ELF-1 (cell line): ENCODE data around the gene CADPS2.
A peak's percentile ranks its signal among the peaks of the same experiment; 100 is the strongest.

Experiments used
- DNase-seq: peaks from one replicate; pipeline ENCODE4 v3.0.0-alpha.2; 2016; ENCODE audit warnings: low read depth, low spot score

Gene CADPS2

DNA sequence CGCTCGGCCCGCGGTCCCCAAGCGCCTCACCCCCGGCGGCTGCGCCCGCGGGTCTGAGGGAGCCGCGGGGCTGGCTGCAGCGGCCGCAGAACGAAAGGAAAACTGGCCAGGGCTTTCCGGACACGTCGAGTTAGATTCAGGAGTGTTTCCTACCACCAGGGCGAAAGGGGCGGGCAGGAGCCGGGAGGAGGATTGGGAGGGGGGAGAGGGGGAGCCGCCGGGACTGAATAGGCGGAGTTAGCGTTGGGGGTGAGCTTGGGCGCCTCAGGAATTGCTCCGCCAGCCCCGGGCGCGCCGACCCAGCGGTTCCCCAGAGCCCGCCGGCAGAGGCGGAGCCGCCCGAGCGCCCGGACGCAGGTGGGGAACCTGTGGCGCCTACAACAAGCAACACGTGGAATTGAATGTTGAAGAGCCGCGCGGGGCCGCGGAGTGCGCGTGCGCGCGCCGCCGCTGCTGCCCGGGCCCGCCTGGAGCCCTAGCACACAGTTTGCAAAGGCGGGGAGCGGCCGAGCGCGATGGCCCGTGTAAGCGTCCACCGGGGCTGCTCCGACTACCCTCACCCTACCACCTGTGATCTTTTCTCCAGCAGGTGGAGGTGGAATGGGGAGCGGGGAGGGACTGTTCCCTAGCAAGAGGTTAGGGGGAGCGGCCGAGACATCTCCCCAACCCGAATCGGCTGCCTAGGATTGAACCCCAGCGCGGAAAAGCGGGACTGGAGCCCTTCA lies at the start of gene CADPS2:
CADPS2 (minus strand) TSS at position 104 of the 725 bp plus-strand sequence. CDS start 123 bp downstream, outside the sequence.
- DNase-seq: peak; percentile 86

DNA sequence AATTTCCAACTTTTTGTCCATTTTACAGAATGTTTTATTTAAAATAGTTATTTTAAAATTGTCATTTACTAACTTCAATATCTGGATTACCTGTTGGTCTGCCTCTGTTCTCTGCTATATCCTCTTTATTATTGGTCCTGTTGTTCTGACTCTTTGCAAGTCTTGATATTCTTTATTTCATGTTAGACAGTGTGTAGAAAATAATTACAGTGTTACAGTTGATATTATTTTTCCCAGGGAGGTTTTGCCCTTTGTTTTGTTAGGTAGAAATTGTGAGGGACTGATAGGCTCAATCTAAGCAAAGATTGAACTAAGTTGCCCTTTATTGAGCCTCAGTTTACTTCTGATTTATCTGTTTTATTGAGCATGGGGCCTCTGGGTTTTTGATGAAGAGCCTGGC lies 49.4 kb upstream of the CADPS2 start:
- no peak for DNase-seq

DNA sequence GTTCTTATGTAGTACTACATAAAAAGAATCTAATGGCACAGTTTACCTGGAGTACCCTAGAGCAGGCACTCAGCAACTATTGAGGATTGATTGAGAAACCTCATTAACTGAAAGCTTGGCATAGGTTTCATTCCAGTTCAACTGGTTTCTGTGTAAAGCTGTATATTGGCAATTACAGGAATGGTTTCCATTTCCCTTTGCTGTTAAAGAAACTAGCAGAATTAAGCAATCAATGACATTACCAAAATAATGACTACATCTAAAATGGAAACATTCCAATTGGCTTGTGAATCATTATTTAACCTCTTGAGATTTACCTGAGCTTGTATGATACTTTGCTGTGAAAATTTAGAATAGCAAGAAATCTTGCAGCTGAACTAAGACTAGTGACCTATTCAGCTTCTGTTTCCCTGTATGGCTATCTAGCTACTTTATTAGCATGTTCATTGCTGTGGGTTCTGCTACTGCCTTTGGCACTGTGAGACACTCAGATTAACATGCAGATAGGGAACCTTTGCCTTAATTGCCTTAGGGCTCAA lies 33.5 kb upstream of the CADPS2 start:
- DNase-seq: peak; percentile 23

DNA sequence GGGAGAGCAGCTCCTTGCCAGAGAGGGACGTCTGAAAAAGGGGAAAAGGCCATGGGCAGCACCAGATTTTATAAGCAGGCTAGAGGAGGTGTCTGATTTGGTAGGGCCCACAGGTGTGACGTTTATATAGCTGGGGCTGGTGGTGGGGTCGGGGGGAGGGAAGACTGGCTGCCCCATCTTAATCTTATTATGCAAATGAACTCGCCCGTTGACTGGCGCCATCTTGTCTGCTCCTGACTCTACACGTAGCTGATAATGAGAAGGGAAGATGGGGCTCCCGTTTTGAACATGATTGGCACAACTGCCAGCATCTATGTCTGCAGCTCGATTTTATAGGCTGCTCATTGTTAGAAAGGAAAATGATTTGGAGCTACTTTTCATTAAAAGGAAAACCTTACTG lies 28.6 kb upstream of the CADPS2 start:
- no peak for DNase-seq

DNA sequence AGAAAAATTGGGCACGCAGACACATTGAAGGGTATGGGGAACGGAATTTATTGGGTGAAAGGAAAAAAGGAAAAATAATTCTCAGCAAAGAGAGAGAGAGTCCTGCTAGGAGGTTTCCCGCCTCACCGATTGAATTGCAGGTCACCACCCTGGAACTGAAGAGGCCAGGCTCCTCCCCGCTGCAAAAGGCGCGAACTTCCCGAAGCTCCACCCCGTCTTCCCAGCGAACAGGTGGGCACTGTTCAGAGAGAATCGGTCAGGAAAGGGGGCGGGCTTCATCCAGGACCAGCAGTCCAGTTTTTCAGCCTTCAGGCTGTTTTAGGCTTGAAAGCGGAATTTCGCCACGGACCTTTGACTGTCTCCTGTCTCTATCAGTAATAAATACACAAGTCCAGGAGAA lies 27.3 kb upstream of the CADPS2 start:
- peak; percentile 53 for DNase-seq

DNA sequence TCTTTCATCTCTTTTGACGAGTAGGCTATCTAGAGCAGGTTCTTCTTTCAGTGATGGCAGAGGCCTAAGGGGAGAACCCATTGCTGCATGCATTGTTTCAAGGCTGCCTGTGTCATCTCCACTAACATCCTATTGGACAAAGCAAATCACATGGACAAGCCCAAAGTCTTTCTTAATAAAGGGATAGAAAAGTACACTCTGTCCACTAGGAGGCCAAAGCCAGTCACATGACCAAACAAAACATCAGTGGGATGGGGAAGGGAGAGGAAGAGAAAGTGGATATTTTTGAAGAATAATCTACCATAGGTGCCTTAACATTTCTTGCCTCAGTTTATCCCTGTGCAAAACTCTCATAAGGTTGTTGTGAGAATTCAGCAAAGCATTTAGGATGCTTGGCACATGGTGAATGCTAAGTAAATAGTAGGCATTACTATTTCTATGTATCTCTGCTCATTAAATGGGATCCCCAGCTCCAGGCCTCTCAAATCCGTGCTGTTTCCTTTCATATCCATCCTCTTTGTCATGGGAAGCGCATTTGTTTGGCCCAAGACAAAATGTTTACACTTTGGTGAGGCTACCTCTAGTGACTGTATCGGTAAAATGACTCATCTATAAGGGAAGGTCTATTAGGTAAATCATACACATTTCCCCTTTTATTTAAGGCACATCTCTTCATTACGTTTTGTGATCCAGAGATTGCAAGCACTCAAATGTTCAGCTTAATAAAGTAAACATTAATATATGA lies 16.7 kb upstream of the CADPS2 start:
- peak; percentile 8 for DNase-seq

DNA sequence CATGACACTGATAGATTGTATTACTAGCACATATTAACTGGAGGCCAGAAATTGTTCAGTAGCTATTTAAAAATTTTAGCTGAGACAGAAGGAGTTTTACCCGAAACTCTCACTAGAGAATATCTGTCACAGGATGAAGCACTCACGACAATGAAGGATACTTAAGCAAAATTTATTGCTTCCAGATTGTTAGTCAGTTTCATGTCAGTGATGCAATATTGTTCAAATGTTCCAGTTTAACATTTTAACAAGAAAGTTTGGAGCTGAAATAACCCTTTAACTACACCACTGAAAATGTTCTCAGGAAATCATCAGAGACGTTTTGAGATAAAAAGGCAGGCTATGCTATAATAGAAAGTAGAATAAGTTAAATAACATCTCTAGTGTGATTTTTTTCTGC lies 15.0 kb upstream of the CADPS2 start:
- no peak for DNase-seq

DNA sequence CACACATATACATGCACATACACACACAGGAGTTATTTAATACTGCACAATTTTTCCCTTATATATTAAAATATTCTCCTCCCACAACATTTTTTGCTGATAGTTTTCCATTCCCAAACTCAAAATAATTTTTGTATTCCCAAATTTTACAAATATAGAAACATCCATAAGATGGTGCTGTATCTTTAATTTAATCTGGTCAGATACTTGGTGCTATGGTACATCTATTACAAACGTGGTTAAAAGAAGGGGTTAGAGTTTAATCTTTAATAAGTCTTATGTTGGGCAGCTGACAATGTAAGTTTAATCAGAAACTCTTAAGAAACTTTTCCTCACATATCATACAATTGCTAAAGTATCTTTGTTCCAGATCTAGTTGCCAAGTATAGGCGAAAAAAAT lies 10.2 kb upstream of the CADPS2 start:
- DNase-seq: no peak

DNA sequence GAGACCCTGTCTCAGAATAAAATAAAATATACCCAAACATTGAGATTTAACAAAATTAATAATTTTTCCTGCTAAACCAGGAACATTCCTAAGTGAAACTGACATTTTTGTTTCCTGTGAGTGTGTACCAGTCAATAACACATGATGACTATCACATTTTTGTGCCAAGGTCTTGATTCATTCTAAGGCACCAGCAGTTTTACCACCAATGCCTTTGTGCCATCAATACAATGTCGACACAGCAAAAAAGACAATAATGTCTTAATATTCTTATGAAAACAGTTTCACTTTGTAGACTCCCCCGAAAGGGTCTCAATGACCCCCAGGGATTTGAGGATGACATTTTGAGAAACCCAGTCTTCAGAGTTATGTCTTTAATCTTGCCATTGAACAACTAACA lies 7.2 kb upstream of the CADPS2 start:
- no peak for DNase-seq

DNA sequence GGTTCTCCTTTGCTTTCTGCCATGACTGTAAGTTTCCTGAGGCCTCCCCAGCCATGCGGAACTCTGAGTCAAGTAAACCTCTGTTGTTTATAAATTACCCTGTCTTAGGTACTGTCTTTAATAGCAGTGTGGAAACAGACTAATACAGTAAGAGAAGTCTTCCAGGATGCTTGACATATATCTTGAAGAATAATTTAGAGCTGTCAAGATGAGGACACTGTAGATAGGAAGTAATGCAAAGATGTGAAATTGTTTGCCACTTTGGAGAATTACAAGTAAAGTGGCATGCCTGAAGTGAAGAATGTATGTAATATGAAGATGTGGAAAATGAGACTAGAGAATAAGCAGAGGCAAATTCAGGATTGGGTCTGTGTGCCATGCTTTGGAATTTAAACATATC lies 2.9 kb upstream of the CADPS2 start:
- no peak for DNase-seq

DNA sequence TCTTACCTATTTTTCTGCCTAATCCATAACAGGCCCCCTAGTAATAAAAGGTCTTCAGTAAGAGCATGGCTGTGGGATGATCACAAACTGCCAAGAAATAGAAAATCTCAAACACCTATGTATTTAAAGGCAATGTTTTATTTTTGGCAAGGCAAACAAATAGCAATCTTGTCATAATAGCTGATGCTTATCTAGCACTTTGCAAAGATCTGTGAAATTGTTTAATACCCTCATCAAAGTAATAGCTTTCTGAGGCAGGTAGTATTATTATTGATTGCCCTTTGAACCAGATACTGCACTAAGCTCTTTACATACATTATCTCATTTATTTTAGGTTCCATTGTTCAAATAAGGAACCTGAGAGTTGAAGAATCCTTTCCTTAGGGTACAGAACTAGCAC lies 1.6 kb upstream of the CADPS2 start:
- DNase-seq: no peak

DNA sequence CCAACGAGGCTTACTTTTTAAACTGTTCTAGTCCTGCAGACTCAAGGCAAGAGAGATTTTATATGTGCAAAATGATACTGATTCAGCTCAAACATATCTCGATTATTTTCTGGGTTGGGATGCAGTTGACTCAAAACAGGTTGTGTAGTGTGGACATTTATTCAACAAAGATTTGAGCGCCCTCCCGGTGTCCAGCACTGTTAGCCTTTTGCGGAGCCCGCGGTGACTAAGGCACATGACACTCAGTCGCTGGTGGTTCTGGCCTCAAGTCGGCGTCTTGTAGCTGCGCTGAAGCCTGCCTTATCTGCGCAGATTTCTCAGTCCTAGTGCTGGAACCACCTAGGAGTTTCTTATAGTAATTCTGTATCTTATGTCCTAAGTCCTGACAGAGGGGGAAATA lies 938 bp upstream of the CADPS2 start:
- DNase-seq: peak; percentile 52

DNA sequence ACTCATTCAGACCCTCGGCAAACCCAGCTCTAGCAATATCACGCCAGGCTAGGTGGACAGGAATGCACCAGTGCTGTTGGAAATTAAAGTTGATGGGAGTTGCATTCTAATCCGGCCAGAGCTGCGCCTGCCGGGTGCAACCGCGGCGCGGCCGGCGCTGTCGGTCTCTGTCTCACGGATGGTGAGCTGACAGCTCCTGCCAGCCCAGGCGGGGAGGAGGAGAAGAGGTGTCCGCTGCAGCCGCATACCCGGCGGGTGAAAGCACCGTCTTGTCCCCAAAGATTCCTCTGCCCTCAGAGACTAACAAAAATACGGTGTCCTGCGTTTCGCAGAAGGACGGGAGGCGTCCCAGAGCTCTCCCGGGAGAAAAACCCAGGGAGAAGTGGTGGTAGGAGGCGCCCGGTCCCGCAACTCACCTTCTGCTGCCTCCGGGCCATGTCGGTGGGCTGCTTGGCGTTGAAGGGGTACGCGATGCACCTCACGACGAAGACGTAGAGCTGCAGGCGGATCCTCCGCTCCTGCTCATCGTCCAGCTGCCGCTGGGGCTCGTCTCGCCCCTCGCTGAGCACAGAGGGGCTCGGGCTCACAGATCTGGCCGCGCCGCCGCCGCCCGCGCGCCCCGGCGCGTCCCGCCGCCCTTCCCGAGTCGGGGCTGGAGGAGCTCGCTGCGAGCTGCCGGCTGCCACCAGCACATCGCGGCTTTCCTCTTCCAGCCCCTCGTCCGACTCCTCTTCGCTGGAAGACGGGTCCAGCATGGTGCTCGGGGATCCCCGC lies 490 bp downstream of the CADPS2 start:
- peak; percentile 70 for DNase-seq

DNA sequence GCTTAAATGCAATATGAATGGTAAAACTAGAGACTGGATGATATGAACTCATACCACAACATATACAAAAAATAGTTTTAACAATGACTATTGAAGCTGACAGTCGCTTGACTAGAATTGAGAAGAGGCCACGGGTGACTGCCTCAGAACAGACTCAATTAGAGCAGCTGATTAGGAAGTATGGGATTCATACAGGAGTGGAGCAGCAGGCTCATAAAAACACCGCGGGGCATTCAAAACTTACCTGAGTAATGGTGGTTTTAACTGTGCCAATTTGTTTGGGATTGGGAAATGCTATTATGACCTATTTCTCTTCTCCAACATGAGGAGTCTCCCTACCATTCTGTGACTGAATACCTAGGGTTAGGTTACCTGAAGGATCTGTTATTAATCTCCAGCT lies 2.1 kb downstream of the CADPS2 start:
- no peak for DNase-seq

DNA sequence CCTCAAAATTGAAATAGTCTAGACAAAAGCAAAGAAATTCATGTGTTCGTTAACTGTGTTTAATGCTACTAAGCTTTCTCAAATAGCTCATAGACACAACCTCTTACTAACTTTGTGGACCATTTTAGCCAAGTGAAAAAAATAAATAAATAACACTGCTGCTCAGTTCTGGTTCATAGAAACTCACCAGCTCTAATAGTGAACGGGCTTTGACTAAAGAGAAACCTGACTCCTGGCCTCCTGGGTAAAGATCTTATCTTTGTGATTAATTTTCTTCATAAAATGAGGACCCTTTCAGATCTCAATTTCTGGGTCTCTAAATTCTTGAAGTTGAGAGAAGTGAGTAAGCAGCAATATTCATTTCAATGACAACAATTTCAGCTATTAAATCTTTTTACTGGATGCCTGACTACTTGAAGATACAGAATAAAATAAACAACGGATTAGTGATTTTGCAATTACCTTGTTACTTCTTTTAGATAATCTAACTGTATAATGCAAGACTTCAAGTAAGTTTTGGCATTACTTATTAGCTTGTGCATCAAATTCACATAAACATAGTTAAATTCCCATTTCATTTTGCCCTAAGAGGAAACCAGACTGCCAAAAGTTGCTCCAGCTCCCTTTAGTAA lies 3.1 kb downstream of the CADPS2 start:
- no peak for DNase-seq

DNA sequence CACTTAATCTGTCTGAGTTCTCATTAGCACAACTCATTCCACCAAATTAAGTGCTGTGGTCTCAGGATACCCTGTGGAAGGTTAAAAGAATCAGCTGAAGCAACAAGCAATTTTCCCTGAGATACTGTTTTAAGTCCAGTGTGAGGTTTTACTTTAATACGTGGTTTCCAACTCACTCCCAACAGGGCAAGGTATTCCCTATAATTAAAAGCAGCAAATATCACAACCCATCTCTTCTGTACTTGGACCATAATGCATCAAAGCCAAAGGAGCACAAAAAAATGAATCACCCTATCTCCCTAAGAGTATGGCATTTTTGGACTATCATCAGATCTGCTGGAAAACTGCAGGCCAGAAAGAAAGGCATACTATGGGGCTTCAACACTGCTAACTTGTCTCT lies 4.9 kb downstream of the CADPS2 start:
- DNase-seq: no peak

DNA sequence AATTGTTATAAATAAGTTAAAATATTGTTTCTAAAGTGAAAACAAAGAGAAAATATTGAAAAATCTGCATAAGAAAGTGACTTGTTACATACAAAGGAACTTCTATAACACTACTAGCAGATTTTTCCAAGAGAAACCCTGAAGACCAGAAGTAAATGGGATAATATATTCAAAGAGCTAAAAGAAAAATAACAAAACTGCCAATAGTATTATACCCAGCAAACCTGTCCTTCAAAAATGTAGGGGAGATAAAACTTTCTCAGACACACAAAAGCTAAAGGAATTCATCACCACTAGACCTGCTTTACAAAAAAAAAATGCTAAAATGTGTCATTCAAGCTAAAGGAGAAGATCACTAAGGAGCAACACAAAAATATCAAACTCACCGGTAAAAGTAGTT lies 17.0 kb downstream of the CADPS2 start:
- DNase-seq: no peak

DNA sequence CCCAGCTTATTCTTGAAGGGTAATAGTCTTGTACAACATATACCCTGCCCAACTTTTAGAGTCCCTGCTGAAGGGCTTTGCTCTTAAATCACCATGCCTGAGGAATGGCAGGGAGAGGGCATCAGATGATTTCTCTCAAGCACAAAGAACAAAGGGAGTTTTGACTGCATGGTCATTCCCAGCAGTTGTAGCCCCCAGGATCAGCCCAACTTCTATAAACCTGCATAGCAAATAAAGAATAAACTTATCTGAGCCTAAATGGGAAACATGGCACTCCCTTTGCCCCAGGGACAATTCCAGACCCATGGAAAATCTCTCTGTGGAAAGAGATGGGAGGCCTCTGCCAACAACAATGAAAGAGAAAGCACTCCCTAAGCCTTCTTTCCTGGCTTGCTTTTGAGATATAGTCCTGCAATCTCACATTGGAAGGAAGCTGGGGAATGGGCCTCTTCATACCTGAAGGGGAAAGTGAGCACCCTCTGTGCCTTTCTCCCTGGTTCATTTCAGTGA lies 18.7 kb downstream of the CADPS2 start:
- no peak for DNase-seq

DNA sequence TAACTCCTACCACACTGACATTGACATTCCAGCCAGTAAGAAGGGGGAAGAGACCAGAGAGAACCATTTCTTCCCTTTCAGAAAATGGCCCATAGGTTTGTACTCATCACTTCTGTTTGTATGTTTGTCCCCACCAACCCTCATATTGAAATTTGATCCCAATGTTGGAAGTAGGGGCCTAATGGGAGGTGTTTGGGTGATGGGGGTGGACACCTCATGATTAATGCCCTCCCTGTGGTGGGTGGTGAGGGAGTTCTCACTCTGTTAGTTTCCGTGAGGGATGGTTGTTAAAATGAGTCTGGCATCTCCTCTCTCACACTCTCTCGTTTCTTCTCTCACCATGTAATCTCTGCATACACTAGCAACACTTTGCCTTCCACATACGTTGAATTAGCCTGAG lies 21.4 kb downstream of the CADPS2 start:
- DNase-seq: no peak

DNA sequence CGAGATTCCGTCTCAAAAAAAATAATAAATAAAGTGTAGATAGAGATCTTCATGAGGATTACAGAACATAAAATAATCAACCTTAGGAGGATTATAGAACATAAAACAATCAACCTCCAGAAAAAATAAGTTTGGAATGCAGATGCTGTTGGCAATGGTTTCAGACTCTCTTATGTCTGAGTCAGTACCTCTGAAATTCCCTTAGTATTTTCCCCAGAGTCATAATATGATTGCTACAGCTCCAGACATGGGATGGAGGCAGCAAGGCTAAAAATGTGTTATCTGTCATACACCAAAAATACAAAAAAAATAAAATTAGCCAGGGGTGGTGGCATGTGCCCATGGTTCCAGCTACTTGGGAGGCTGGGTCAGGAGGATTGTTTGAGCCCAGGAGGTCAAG lies 22.2 kb downstream of the CADPS2 start:
- DNase-seq: no peak

DNA sequence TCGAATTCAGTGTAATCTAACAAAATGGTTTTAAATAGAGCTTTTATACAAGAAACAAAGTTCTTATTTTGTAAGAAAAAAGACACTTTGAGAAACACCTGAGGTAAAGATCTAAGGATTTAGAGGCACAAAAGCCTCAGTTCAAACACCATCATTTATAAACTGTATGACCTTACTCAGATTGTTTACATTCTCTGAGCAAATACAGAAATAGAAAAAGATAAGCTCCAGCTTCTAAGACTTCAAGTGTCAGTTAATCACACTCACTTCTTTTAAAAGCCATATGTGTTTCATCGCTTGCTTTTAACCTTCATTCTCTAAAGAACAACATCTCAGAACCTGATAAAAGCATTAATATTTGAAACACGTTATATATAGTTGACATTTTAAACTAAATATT lies 27.9 kb downstream of the CADPS2 start:
- no peak for DNase-seq

DNA sequence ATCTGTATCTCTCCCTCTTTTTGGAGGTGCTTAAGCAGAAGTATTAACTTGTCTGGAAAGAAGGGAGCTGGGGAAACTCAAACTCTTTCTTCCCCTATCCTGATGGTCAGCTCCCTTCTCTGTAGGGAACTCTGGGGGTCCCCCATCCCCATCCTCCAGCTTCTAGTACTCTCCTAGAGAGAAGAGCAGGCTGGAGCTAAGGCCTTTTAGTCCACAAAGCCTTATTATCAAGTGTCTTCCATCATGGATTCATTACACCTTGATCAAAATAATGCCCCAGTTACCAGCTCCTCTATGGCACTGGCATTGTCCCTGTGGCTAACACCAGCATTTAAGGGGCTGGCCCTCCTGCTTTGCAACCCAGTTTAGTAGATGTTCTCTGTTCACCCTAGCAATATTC lies 35.7 kb downstream of the CADPS2 start:
- DNase-seq: no peak
